ENCODE results near the gene SLC6A6. TPM values are rescaled to one million over a fixed set of nuclear protein-coding genes. Genes with fewer than 3 reads are reported as not detected.
A peak's percentile ranks its signal among the peaks of the same experiment; 100 is the strongest.

SLC6A6 gene
- 10 to 100 TPM; 17.3 to 26.9 (median 18.8) TPM for polyA plus RNA-seq (ENCODE audit: insufficient read length in 3 of 3)
- long read RNA-seq, donor 1, partial matches to known transcripts, result 0 of 1 reads
- long read RNA-seq, donor 1, other reads (novel, unspliced or antisense), result 0 of 1 reads
- long read RNA-seq, donor 2, partial matches to known transcripts, result 0 of 2 reads
- long read RNA-seq, donor 2, other reads (novel, unspliced or antisense), result 0 of 2 reads
- long read RNA-seq, donor 3, result 0 reads
- long read RNA-seq, donor 4, full-length matches to known transcripts, result 1 of 1 reads
- long read RNA-seq, donor 4, partial matches to known transcripts, result 0 of 1 reads
- long read RNA-seq, donor 4, other reads (novel, unspliced or antisense), result 0 of 1 reads
- long read RNA-seq, donor 5, result 0 reads
- long read RNA-seq, donor 6, partial matches to known transcripts, result 5 of 6 reads
- long read RNA-seq, donor 6, other reads (novel, unspliced or antisense), result 0 of 6 reads
- long read RNA-seq, donor 7, result 0 reads
- long read RNA-seq, donor 8, full-length matches to known transcripts, result 3 of 3 reads
- long read RNA-seq, donor 8, partial matches to known transcripts, result 0 of 3 reads
- long read RNA-seq, donor 8, other reads (novel, unspliced or antisense), result 0 of 3 reads
- long read RNA-seq, donor 9, full-length matches to known transcripts, result 1 of 1 reads
- long read RNA-seq, donor 9, partial matches to known transcripts, result 0 of 1 reads
- long read RNA-seq, donor 9, other reads (novel, unspliced or antisense), result 0 of 1 reads
- long read RNA-seq, donor 10, partial matches to known transcripts, result 6 of 6 reads
- long read RNA-seq, donor 10, other reads (novel, unspliced or antisense), result 0 of 6 reads
- long read RNA-seq, donor 11, partial matches to known transcripts, result 0 of 1 reads
- long read RNA-seq, donor 11, other reads (novel, unspliced or antisense), result 0 of 1 reads
- long read RNA-seq, donor 12, result 0 reads
- long read RNA-seq, donor 13, full-length matches to known transcripts, result 4 of 4 reads
- long read RNA-seq, donor 13, partial matches to known transcripts, result 0 of 4 reads
- long read RNA-seq, donor 13, other reads (novel, unspliced or antisense), result 0 of 4 reads
- long read RNA-seq, donor 14, result 0 reads
- long read RNA-seq, donor 15, result 0 reads
- long read RNA-seq, donor 16, full-length matches to known transcripts, result 5 of 70 reads
- long read RNA-seq, donor 16, partial matches to known transcripts, result 65 of 70 reads
- long read RNA-seq, donor 16, other reads (novel, unspliced or antisense), result 0 of 70 reads

GRCh38 chr3:14402304-14402811 lies at the start of gene SLC6A6:
Gene SLC6A6 (plus strand): TSS chr3:14402606. CDS start chr3:14443635, 41,029 bp downstream.
- peak; percentile 64 to 91 (median 89) for DNase-seq (ENCODE audit: extremely low read depth in 1 of 11, low read depth in 9 of 11, low spot score in 4 of 11)

GRCh38 chr3:14353502-14353901 lies 48.9 kb upstream of the SLC6A6 start:
- no peak for DNase-seq (ENCODE audit: extremely low read depth in 1 of 11, low read depth in 9 of 11, low spot score in 4 of 11)

GRCh38 chr3:14357463-14357862 lies 44.9 kb upstream of the SLC6A6 start:
- DNase-seq (ENCODE audit: extremely low read depth in 1 of 11, low read depth in 9 of 11, low spot score in 4 of 11), result no peak

DNA sequence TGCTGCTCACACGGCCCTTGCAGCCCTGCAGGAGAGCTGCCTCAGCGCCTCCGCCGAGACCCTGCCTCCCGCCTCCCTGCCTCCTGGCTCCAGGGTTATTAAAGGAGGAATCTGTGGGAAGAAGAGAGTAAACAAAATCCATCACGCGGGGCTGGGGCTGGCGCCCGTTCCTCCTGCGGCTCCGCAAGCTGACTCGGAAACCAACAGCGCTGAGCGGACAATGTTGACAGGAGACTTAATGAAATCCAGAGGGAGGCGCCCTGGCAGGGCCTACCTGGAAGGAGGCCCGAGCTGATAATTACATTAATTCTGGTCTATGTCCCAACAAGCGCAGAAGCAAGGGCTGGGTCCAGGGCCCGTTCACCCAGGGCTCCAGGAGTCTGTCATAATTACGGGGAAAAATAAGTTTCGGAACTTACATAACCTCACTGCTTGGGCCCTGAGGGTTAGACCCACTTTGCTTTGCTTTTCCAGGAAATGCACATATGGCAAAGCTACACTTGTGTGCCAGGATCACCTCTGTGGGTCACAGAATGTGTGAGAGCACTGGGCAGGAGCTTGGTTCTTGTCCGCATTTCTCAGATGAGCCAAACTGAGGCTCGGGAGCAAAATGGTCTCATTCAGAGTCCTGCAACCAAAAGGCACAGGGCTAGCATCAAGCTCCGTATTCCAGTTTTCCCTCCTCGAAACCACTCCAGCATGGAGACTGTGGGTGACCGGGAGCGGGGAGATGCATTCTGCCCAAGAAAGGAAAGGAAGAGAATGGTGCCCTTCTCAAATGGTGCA lies 43.8 kb upstream of the SLC6A6 start:
- DNase-seq (ENCODE audit: extremely low read depth in 1 of 11, low read depth in 9 of 11, low spot score in 4 of 11), result peak in 8 of 11 donors; percentile 13 to 57 (median 19)

DNA sequence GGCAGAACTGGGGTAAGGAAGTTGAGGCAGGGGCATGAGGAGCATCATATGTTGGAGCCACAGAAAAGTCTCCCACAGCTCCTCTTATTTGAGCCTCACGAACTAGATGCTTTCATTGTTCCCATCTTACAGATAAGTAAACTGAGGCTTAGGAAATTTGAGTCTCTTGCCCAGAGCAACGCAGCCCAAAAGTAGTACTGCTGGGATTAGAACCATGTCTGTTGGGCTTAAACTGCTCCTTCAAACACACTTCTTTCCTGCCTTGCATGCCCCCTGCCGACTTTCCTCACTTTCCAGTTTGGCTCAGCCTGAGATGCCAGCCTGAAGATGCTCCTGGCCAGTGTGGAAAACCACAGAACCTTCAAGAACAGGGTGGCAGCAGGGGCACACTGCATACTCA lies 43.1 kb upstream of the SLC6A6 start:
- no peak for DNase-seq (ENCODE audit: extremely low read depth in 1 of 11, low read depth in 9 of 11, low spot score in 4 of 11)

DNA sequence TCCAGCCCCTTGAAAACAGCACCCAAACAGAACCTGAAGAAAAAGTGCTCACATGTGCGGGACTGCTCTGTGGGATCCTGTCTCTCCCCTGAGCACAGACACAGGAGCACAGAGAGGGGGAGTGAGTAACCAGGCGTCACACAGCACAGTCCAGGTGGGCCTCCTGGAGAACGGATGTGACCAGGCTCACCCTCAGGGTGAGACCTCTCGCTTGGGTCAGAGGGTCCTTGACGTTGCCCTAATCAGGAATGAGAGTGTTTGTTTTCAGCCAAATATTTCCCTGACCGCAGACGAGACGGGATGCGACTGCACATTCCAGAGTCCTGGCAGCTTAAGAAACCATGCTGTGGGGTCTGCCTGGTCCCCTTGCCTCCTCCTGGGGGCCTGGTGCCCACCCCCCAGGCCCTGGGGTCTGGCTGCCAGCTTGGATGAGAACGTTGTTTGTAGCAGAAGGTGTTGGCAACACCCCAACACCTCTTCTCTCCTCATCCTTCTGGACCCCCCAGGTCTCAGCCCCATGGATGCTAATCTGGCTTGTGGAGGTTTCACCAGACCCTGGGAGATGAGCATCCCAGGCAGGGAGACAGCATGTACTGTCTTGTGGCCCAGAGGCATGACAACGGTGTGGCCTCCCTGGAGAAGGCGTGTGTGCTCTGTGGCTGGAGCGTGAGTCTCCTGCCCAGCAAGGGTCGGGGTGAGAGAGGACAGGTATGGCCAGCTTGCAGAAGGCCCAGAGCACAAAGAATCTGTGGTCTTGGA lies 42.1 kb upstream of the SLC6A6 start:
- no peak for DNase-seq (ENCODE audit: extremely low read depth in 1 of 11, low read depth in 9 of 11, low spot score in 4 of 11)

DNA sequence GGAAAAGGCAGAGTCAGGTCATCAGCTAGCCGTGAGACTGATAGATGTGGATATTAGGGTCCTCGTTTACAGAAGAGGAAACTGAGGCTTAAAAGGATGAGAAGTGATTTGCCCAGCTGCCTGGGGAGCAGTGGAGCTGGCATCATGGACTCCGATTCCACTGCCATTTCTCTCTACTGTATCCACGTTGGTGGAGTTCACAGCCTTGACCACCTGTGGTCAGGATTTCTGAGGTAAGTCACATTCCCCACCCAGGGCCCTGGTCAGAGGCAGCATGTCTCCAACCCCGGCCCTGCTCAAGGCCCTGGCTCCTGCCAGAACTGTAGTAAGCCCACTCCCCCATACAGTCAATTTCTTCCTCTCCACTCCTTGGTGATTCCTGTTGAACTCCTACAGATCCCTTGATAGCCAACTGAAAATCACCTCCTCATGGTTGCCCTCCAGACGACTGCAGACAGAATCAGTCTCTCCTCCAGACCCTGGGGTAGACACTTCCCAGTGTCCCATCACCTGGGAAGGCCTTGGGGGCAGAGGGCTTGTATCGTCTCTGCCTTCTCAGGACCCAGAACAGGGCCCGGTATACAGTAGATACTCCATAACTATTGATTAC lies 41.2 kb upstream of the SLC6A6 start:
- DNase-seq (ENCODE audit: extremely low read depth in 1 of 11, low read depth in 9 of 11, low spot score in 4 of 11), result no peak

- DNase-seq (ENCODE audit: extremely low read depth in 1 of 11, low read depth in 9 of 11, low spot score in 4 of 11), result no peak
Measured at GRCh38 chr3:14362890-14363289, 39.5 kb upstream of the SLC6A6 start.

DNA sequence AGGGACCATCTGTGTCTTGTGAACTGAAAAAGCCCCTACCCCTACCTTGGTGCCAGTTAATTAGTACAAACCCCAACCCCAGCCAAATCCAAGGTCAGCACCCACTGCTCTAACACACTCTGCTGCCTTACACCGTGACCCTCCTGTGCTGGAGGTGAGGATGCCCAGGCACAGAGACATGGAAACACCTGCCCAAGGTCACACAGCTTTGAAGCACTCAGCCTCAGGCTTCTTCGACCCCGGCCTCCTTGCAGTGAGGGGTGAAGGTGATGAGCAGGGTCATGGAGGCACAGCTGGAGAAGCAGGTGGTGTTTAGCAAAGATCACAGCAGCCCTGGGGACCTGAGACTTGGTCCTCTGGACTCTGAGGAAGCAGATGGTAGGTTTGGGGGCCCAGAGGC lies 39.0 kb upstream of the SLC6A6 start:
- no peak for DNase-seq (ENCODE audit: extremely low read depth in 1 of 11, low read depth in 9 of 11, low spot score in 4 of 11)

DNA sequence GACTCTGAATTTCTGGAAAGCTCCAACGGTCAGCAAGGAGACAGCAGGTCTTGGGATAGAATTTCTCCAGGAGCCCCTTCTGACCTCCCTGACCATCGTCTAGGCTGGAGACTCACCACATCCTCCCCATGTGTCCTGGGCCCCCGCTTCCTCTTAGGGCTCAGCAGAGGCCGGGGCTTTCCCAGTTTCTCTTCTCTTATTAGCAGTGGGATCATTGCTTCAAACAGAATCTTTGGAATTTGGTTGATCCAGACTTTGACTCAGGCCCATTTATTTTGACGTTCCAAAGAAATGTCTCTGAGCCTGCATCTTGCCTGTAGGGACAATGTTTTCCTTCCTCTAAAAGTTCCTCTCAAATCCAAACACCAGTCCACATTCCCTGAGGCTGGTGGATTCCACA lies 38.4 kb upstream of the SLC6A6 start:
- no peak for DNase-seq (ENCODE audit: extremely low read depth in 1 of 11, low read depth in 9 of 11, low spot score in 4 of 11)

- no peak for DNase-seq (ENCODE audit: extremely low read depth in 1 of 11, low read depth in 9 of 11, low spot score in 4 of 11)
Measured at GRCh38 chr3:14364580-14365292, 37.7 kb upstream of the SLC6A6 start.

DNA sequence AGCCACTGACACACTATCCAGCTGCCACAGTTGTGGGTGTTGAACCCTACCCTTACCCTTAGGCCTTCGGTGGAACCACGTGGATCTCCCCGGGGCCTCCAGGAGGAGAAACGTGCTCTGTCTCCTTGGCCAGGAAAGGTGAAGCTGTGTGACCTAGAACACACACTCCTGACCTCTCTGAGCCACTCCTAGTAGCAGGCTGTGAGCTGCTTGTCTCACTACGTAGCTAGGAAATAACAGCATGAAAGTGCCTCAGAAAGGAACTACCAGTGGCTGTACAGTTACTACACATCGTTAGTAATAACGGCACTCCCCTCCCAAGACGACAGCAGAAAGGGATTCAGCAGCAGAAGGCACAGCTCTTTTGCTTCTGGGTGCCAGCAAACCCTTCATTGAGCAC lies 36.2 kb upstream of the SLC6A6 start:
- no peak for DNase-seq (ENCODE audit: extremely low read depth in 1 of 11, low read depth in 9 of 11, low spot score in 4 of 11)

GRCh38 chr3:14366915-14367823 lies 35.2 kb upstream of the SLC6A6 start:
- no peak for DNase-seq (ENCODE audit: extremely low read depth in 1 of 11, low read depth in 9 of 11, low spot score in 4 of 11)

DNA sequence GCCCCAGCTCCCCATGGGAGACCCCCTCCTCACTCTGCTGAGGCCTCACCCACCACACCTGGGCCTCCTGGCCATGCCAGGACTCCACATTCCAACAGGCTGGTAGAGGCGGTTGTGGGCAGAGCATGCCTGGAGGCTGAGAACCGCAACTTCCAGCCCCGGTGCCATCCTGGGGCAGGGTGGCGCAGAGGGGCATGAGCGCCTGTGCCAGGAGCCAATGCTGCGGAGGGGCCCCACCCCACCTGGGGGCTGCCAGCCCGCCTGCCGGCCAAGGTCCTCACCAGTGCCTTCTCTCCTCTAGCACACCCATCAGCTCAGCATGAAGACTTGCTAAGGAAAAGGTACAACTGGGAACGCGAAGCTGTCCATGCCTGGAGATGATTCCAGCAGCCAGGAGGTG lies 34.3 kb upstream of the SLC6A6 start:
- no peak for DNase-seq (ENCODE audit: extremely low read depth in 1 of 11, low read depth in 9 of 11, low spot score in 4 of 11)

GRCh38 chr3:14368885-14369284 lies 33.5 kb upstream of the SLC6A6 start:
- DNase-seq (ENCODE audit: extremely low read depth in 1 of 11, low read depth in 9 of 11, low spot score in 4 of 11), result no peak
